ENCODE measurements around the gene DHRSX.

DNA sequence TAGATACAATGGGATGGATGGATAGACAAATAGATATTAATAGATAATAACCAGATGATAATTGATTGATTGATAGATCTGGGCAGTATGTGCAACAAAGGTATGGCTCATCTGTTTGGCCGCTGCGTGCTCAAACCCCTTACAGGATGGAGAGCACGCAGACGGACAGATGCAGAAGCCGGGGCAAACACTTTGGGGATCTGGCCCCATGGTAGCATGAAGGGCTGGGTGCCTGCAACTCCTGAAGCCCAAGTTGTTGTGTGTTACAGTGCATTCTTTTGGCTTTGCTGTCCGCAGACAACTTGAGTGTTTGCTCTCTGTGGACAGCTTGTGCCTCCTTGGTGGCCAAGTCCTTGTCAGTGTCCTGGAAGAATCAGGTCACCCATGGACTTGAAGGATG is 10.6 kb upstream of the DHRSX start:
- no peak for TF ChIP-seq POLR2A (IDR thresholded peaks at IDR 0.05)
- TF ChIP-seq, protein P1, sequence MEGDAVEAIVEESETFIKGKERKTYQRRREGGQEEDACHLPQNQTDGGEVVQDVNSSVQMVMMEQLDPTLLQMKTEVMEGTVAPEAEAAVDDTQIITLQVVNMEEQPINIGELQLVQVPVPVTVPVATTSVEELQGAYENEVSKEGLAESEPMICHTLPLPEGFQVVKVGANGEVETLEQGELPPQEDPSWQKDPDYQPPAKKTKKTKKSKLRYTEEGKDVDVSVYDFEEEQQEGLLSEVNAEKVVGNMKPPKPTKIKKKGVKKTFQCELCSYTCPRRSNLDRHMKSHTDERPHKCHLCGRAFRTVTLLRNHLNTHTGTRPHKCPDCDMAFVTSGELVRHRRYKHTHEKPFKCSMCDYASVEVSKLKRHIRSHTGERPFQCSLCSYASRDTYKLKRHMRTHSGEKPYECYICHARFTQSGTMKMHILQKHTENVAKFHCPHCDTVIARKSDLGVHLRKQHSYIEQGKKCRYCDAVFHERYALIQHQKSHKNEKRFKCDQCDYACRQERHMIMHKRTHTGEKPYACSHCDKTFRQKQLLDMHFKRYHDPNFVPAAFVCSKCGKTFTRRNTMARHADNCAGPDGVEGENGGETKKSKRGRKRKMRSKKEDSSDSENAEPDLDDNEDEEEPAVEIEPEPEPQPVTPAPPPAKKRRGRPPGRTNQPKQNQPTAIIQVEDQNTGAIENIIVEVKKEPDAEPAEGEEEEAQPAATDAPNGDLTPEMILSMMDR (IDR thresholded peaks at IDR 0.05) = no peak

Measured in heart left ventricle (tissue), 13 donors.